Inferior parietal cortex (tissue), 1 donor: ENCODE results near the gene SGMS2.
"Not testable (repeated sequence)": the region's sequence is repeated elsewhere in the genome, so short reads cannot be mapped to it uniquely, and the experiment has no call there.

Experiments used
- DNase-seq: peaks from one replicate; pipeline ENCODE4 v3.0.0-alpha.2; 2016; ENCODE audit errors: extremely low spot score

SGMS2 gene

DNA sequence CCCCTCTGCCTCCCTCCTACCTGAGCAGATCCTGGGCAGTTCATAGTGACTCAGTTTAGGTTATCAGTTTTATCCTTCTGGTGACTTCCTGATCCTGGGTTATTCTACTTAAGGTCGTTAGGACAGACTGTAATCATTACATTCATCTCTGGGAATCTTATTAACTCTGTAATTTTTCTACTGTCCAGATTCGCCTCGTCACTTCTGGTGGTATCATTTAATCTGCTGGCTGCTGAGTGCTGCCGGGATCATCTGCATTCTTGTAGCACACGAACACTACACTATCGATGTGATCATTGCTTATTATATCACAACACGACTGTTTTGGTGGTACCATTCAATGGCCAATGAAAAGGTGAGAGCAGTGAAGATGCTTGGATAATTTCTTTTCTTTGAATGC is 83.6 kb downstream of the SGMS2 start:
- no peak for DNase-seq

DNA sequence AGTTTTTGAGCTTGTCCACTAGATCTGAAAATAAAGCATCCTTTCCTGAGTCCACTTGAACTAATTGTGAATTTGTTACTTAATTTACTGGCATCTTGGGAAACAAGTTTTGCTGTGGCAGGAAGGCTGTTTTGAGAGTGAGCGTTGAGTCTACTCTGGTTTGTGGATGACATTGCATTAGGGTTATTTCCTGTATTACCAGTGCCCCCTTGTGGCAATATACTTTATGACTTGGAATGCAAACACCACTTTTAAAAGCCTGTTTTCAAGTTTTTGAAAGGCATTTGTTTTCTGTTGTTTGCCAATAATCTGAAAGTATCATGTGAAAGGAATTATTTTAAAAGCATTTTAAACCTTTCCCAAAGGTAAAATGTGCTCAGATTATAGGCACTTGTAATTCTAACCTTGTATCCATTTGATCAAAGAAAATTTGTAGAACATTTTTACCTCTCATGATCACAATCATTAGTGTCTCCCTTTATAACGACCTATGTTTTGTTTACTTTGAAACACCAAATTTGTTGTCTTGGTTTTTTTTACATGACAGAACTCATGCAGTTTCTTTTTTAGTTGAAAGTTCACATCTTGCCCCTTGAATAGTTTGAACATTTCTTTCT is 88.7 kb downstream of the SGMS2 start:
- peak; percentile 91 for DNase-seq

DNA sequence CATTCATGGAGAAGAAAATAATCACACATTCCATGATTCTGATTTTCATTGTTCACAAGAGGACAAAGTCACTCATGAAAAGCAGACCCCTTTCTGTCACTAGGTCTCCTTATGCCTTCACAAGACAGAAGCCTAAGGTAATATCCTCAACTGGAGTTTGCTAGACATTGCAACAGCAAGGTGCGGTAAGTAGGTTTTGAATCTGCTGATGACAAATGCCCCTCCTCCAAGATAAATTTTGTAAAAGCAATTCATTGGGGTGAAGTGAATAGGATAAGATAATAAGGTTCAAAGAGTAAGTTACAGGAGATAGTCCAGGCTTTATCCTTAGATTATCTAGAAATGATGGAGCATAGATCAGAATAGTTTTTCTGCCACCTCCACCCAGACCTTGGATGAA is 90.5 kb downstream of the SGMS2 start:
- DNase-seq, result no peak

DNA sequence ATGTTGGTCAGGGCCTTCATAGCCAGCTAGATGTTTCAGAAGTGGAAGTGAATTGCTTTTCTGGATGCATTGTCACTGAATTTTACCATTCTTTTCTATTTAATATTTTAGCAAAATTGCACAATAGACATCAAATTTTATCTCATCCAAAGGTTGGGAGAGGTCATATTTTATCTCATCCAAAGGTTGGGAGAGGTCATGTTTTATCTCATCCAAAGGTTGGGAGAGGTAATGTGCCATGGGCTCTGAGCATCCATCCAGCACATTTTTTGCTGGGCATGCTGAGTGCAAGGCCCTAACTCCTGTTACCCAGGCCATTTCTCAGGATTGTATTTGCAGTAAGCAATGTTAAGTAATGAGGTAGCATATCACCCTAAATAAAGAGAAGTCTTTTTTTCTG is 91.9 kb downstream of the SGMS2 start:
- DNase-seq, result no peak

DNA sequence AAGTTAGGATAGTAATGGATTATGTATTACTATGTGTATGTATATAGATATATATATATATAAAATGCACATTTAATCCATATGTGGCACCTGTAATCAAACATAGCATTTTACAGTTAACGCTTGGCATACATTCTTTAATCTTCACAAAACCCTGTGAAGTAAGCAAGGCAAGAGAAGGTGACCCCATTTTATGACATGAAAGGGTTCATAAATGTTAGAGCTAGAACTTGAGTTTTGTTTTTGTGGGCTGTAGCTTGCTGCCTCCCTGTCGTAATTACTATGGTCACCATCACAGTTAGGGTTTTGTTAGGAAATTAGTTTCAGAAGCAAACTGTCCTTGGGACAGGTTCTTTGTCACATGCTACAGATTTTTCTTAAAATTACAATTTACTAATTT is 92.8 kb downstream of the SGMS2 start:
- DNase-seq, result no peak

DNA sequence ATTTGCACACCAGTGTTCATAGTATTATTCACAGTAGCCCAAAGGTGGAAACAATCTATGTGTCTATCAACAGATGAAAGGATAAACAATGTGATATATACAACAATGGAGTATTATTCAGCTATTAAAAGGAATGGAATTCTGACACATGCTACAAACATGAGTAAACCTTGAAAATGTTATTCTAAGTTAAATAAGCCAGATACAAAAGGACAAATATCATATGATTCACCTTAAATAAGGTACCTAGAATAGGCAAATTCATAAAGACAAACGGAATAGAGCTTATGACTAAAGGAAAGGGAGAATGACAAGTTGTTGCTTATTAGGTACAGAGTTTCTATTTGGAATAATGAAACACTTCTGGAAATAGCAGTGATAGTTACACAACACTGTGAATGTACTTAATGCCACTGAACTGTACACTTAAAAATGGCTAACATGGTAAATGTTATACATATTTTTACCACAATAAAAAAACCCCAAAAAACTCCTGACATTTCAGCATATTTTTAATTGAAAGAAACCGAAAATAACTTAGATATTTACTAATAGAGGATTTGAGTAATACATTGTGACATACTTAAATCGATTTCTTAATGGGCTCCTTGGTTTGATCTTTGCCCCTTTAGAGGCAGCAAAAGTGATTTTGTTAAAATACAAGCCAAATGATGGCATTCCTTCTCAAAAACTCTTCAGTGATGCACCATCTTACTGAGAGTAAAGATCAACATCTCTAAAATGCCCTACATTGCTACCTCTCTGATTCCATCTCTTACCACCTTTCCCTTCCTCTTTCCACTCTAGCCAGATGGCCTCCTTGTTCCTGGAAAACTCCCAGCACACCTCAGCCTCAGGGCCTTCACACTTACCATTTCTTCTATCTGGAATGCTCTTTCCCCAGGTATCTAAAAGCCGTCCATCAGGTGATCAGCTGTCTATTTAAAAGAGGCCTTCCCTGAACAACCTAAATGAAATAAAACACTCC is 98.0 kb downstream of the SGMS2 start:
- DNase-seq, result no peak

DNA sequence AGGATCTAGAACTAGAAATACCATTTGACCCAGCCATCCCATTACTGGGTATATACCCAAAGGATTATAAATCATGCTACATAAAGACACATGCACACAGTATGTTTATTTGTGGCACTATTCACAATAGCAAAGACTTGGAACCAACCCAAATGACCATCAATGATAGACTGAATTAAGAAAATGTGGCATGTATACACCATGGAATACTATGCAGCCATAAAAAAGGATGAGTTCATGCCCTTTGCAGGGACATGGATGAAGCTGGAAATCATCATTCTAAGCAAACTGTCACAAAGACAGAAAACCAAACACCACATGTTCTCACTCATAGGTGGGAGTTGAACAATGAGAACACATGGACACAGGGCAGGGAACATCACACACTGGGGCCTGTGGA is 101.0 kb downstream of the SGMS2 start:
- not testable (repeated sequence) for DNase-seq

DNA sequence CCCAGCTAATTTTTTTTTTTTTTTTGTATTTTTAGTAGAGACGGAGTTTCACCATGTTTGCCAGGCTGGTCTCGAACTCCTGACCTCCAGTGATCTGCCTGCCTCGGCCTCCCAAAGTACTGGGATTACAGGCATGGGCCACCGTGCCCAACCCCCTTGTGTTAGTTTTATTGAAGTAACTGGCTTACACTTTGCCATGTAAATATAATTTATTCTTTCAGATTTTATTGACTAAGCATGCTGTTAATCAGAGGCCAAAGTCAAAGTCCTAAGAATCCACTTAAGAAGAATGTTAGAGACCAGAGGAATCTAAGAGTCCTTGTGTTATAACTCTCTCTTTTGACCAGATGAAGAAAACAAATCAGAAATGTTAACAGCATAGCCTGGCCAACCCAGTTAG is 102.1 kb downstream of the SGMS2 start:
- not testable (repeated sequence) for DNase-seq

DNA sequence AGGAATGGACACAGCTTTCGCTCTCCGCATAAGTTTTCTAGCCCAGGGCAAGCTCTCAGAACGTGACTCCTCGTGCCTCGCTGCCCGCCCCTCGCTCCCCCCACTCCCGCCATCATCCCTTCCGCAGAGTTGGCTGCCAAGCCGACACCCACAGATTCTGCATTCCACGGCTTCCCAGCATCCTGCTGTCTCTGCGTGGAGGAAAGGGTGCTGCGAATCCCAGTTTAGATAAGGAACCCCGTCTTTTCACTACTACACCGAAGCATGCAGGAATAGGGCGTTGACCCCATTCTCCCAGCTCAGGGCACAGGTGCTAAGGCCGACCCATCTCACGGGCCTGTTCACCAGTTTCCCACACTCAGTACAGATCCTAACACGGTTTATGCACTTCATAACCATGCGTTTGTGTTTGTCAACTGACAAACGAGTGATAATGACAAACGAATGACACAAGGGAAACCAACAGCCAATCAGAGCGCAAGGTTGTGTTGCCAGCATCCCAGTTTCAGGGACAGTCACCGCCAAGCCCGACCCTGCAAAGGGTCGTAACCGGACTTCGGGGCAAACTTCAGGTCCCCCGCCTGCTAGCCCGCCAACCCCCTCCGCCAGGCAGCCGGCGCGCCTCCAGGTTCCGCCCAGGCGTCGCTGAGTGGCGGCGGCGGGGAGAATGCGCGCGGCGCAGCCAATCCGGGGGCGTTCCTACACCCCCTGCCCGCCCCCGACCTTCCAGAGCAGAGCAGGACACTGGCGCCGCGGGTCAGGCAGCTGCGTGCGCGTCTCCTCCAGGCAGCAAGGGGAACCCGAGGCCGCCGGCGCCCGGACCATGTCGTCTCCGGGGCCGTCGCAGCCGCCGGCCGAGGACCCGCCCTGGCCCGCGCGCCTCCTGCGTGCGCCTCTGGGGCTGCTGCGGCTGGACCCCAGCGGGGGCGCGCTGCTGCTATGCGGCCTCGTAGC is 106.4 kb downstream of the SGMS2 start, which contains the start of gene CYP2U1:
Gene CYP2U1, plus strand, starts transcription at position 729 of the 954 bp plus-strand sequence. Its CDS starts 95 bp downstream, at position 824.
- DNase-seq, result peak; percentile 76

DNA sequence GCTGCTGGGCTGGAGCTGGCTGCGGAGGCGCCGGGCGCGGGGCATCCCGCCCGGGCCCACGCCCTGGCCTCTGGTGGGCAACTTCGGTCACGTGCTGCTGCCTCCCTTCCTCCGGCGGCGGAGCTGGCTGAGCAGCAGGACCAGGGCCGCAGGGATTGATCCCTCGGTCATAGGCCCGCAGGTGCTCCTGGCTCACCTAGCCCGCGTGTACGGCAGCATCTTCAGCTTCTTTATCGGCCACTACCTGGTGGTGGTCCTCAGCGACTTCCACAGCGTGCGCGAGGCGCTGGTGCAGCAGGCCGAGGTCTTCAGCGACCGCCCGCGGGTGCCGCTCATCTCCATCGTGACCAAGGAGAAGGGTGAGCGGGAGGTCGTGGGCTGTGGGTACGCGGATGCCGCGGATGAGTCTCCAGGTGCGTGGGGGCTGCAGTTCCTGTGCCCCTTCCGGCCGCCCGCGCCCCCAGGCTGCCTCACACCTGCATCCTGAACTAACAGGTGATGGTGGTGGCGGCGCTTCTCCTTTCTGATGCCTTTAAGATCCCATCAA is 107.1 kb downstream of the SGMS2 start:
- no peak for DNase-seq

DNA sequence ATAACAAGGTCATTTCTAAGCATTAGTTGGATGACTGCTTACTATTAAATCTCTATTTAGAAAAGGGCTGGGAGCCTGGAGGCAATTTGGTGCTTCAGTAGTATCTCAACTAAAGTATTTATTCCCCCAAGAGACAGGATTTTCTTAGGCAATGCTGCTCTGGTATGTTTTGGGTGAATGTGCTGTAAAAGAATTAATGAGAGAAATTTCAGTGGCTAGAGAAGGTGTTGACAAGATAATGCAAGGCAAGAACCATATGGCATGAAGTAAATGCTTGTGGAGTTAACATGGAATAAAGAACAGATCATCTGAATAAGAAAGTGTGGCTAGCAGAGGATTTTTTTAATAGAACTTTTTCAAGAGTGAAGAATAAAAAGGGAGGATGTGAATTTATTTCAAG is 110.5 kb downstream of the SGMS2 start:
- no peak for DNase-seq

DNA sequence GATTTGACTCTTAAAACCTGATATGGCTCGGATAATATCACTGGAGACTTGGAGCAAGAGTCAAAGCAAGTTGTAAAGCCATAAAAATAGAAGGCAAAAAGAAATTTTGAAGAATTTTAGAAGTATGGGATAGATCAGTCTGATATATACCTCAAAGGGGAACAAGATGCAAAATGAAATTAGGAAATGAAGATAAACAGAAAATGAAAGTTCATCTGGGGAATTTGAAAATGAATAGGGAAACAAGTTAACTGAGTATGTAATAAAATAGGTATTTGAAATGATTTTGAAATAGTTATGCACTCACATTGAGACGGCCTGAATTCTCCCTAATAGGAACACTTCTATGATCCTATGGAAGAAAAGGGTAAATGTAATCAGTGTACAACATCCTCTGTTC is 112.3 kb downstream of the SGMS2 start:
- DNase-seq, result no peak

DNA sequence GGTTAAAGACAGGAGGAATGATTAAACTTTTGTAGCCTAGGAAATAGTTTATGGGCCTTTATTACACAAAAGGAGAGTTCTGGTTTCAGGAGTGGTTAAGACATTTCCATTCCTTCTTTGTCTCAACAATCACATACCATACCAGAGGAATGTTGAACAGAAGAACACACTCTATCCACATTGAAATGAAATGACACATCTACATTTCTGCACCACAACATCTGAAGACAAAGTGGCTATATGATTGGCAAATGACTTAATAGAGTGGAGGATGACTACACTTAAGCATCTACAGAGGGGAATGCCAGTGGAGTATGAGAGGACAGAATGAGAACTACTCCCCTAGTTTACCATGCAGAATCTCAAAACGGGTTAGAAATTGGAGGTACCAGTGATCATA is 114.6 kb downstream of the SGMS2 start:
- no peak for DNase-seq

DNA sequence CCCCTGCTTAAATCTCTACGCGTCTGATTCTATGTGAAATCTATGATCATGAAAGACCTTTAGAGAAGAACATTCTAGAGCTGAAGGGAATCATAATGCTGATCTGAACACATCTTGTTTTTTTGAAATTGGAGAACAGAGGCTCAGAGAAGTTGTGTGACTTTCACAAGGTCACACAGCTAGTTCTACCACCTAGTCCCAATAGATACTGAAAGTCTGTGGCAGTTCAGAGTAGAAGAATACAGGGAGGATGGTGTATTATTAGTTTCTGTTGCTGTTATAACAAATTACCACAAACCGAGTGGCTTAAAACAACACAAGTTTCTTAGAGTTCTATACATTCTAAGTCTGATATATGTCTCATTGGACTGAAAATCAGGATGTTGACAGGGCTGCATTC is 121.1 kb downstream of the SGMS2 start:
- DNase-seq, result no peak

DNA sequence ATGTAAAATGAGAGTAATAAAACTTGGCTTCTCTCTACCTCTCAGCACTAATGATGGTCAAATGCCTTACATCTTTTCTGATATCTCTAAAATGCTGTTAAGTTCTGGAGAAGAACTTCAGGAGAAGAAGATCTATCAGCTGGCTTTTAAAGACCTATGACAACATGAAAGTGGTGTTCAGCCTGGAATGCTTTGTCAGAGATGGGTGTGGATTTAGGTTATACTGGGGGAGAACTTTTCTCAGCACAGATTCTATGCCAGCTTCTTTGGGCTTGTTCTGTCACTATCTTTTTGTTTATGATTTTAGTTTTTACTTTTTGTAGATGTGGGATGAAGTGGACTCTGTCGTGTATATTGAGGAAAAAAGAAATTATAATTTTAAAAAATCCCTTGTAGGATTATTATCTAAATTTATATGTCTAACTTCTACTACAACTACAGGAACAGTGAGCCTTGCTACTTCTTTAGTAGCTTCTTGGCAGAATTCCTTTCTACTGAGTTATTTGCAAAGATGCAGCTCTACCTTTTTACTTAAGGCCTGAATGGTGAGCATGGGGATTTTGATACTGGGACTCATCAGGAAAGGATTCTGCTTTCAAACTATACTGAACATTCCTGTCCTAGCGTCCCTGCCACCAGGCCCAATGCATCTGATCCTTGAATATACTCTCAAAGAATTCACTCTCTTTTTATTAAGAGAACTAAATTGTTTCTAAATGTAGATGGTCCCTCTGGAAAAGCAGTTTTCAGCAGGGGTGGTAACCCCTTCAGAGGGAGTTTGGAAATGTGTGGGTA is 126.2 kb downstream of the SGMS2 start:
- DNase-seq, result no peak

DNA sequence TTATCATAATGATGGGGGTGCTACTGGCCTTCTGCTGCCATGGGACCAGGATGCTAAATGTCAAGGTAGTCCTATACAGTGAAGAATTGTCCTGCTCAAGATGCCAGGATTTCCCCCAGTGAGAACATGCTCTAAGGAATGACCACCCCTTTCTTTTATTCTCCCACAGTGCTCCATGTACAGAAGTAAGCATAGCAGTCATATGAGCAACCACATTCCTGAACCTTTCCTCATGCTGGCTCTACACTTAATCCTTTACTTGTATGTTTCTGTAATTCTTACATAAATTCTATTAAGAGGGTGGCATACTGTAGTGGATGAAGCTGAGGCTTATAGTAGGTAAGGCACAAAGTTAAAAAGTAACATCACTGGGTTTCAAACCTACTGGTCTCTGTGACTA is 126.8 kb downstream of the SGMS2 start:
- no peak for DNase-seq

DNA sequence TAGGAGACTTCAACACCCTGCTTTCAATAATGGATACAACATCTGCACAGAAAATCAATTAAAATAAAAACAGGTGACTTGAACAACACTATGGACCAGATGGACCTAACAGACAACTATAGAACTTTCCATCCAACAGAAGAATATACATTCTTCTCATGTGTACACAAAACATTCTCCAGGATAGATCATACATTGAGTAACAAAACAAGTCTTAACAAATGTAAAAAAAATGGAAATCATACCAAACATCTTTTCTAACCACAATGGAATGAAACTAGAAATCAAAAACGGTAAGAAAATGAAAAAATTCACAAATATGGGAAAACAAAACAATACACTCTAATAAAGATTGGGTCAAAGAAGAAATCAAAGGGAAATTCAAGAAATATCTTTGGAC is 131.3 kb downstream of the SGMS2 start:
- DNase-seq, result no peak
